Upper lobe of left lung (tissue), 6 donors: Measurements from ENCODE around the gene CSGALNACT2. TPM values are rescaled to one million over a fixed set of nuclear protein-coding genes. Genes with fewer than 3 reads are reported as not detected.

Experiments used
- ATAC-seq, 2 donors: fragments of 200-7000 bp; cut with Tn5 transposase; one replicate each; pipeline ENCODE4 v1.9.1; 2022; ENCODE audit warnings: mild to moderate bottlenecking in 2 of 2, moderate library complexity in 2 of 2; ENCODE audit not compliant: low FRiP score in 2 of 2
- DNase-seq, 2 donors: peaks; one replicate each; pipeline ENCODE4 v3.0.0-alpha.2; 2019 to 2020
- H3K27ac ChIP-seq, 4 donors: fragments of 200-600 bp; sonication (generic); one replicate each; pipeline ENCODE4 v1.5.1; 2016 to 2019
- H3K27me3 ChIP-seq, 4 donors: fragments of 200-600 bp; sonication (generic); one replicate each; pipeline ENCODE4 v1.5.1; 2017 to 2019
- H3K36me3 ChIP-seq, 4 donors: fragments of 200-600 bp; sonication (generic); one replicate each; pipeline ENCODE4 v1.5.1; 2016 to 2019
- H3K4me1 ChIP-seq, 4 donors: fragments of 200-600 bp; sonication (generic); one replicate each; pipeline ENCODE4 v1.5.1; 2018 to 2019
- H3K4me3 ChIP-seq, 4 donors: fragments of 200-600 bp; sonication (generic); one replicate each; pipeline ENCODE4 v1.5.1; 2017 to 2019; ENCODE audit warnings: mild to moderate bottlenecking in 2 of 4, moderate library complexity in 1 of 4
- H3K9me3 ChIP-seq, 4 donors: fragments of 200-600 bp; sonication (generic); one replicate each; pipeline ENCODE4 v1.5.1; 2018 to 2019
- EP300 ChIP-seq, 4 donors: sonication (generic); formaldehyde crosslinking; IDR thresholded peaks; one replicate each; pipeline ENCODE4 v1.5.1; 2017; ENCODE audit warnings: antibody characterized with exemption in 4 of 4, control low read depth in 2 of 4
- POLR2A ChIP-seq, 4 donors: fragments of 450-650 bp; IDR thresholded peaks; one replicate each; pipeline ENCODE4 v1.5.1; 2016 to 2017; ENCODE audit warnings: antibody characterized with exemption in 4 of 4, mild to moderate bottlenecking in 2 of 4
- POLR2AphosphoS5 ChIP-seq, 2 donors: sonication (generic); formaldehyde crosslinking; IDR thresholded peaks; one replicate each; pipeline ENCODE4 v1.5.1; 2017; ENCODE audit warnings: antibody characterized with exemption in 2 of 2
- WGBS, 2 donors: methylation state at CpG; one replicate each; pipeline ENCODE4 v1.1.5; 2017 to 2018; 5-methylcytosine and 5-hydroxymethylcytosine counted together
- total RNA-seq, 6 donors: library from RNA; depleted of rRNA in 4 of 6; stranded (reverse); fragments of >200 nt in 4 of 6; gene quantifications; one replicate each; pipeline versions ENCODE4 v1.1.0 to v1.2.1, GENCODE V29; 2016 to 2021
- TF ChIP-seq, protein P1 (sequence below), 6 experiments: fragments of 450-650 bp in 4 of 6; fragments of 200-600 bp in 2 of 6; sonication (generic) in 2 of 6; IDR thresholded peaks; one replicate each; pipeline ENCODE4 v1.5.1; 2016 to 2019; ENCODE audit warnings: antibody characterized with exemption in 6 of 6
- donor health status: DM: no; HTN: no; CAD: no; lungs with moderate emphysema.
- donor health status: DM: no; HTN: yes; CAD: no; lungs with severe emphysema.

CSGALNACT2 gene
- total RNA-seq, 6 donors from 2014 or later = 30.5 to 47.1 (median 35.1) TPM

DNA sequence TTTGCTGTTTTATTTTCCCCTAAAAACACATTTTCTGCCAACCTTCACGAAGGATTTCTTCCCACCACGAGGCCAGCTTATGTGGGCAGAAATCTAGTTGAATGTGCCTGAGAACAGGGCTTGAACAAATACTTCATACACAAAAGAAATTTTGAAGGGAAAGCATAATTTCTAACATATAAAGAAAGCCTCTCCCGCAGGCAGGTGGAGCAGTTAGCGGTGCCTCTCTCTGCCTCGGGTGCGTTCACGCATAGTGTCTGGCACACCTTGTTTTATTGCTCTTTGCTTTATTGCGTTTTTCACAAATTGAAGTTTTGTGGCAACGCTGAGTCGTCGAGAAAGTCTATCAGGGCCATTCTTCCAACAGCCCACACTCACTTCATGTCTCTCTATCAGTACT lies 7.0 kb upstream of the CSGALNACT2 start:
- no peaks in the 10 kb centered on the region for H3K36me3 ChIP-seq
- no peak overlapping the region for H3K27ac ChIP-seq
- ATAC-seq (no peak), DNase-seq (no peak)
- WGBS, 2 donors = 77 to 79% methylated on average over 11 of the region's 11 CpGs
- no peak overlapping the region for H3K4me3 ChIP-seq
- H3K27me3 ChIP-seq = no peaks in the 10 kb centered on the region
- no peak for TF ChIP-seq EP300 (IDR thresholded peaks at IDR 0.05)
- TF ChIP-seq, protein P1, sequence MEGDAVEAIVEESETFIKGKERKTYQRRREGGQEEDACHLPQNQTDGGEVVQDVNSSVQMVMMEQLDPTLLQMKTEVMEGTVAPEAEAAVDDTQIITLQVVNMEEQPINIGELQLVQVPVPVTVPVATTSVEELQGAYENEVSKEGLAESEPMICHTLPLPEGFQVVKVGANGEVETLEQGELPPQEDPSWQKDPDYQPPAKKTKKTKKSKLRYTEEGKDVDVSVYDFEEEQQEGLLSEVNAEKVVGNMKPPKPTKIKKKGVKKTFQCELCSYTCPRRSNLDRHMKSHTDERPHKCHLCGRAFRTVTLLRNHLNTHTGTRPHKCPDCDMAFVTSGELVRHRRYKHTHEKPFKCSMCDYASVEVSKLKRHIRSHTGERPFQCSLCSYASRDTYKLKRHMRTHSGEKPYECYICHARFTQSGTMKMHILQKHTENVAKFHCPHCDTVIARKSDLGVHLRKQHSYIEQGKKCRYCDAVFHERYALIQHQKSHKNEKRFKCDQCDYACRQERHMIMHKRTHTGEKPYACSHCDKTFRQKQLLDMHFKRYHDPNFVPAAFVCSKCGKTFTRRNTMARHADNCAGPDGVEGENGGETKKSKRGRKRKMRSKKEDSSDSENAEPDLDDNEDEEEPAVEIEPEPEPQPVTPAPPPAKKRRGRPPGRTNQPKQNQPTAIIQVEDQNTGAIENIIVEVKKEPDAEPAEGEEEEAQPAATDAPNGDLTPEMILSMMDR (IDR thresholded peaks at IDR 0.05) = no peak
- no peak for TF ChIP-seq POLR2A (IDR thresholded peaks at IDR 0.05)
- no peak for TF ChIP-seq POLR2AphosphoS5 (IDR thresholded peaks at IDR 0.05)
- H3K9me3 ChIP-seq = no peaks in the 10 kb centered on the region
- peaks cover 0 to 8% (median 4%) of the 10 kb centered on the region in 4 donors for H3K4me1 ChIP-seq

DNA sequence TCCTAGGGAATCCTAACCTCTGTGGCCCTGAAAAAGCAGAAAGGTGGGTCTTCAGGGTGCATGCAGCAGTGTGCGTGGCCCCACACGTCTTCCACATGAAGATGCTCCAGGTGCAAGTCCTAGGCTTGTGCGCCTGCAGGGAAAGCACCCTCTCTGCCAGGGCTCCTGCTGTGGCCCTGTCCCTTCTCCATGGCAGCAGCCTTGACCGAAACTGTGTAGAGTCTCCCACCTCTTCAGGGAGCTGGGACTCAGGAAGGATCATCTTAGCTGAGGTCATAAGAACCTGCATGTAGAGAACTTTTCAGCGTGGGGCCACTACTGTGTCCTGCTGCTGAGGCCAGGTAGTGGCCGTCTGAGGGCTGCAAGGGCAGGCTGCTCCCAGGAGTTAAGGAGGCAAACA lies 6.3 kb upstream of the CSGALNACT2 start:
- H3K4me1 ChIP-seq = peaks cover 3 to 8% (median 5%) of the 10 kb centered on the region in 4 donors
- no peak for ATAC-seq
- no peaks in the 10 kb centered on the region for H3K27me3 ChIP-seq
- DNase-seq = no peak
- WGBS, 2 donors = 95 to 100% methylated on average over 1 to 6 of the region's 6 CpGs
- no peak for TF ChIP-seq POLR2A (IDR thresholded peaks at IDR 0.05)
- no peak for TF ChIP-seq EP300 (IDR thresholded peaks at IDR 0.05)
- TF ChIP-seq, protein P1 (IDR thresholded peaks at IDR 0.05) = no peak
- TF ChIP-seq POLR2AphosphoS5 (IDR thresholded peaks at IDR 0.05) = no peak
- no peak overlapping the region for H3K27ac ChIP-seq
- H3K9me3 ChIP-seq = no peaks in the 10 kb centered on the region
- H3K4me3 ChIP-seq = no peak overlapping the region
- no peaks in the 10 kb centered on the region for H3K36me3 ChIP-seq

DNA sequence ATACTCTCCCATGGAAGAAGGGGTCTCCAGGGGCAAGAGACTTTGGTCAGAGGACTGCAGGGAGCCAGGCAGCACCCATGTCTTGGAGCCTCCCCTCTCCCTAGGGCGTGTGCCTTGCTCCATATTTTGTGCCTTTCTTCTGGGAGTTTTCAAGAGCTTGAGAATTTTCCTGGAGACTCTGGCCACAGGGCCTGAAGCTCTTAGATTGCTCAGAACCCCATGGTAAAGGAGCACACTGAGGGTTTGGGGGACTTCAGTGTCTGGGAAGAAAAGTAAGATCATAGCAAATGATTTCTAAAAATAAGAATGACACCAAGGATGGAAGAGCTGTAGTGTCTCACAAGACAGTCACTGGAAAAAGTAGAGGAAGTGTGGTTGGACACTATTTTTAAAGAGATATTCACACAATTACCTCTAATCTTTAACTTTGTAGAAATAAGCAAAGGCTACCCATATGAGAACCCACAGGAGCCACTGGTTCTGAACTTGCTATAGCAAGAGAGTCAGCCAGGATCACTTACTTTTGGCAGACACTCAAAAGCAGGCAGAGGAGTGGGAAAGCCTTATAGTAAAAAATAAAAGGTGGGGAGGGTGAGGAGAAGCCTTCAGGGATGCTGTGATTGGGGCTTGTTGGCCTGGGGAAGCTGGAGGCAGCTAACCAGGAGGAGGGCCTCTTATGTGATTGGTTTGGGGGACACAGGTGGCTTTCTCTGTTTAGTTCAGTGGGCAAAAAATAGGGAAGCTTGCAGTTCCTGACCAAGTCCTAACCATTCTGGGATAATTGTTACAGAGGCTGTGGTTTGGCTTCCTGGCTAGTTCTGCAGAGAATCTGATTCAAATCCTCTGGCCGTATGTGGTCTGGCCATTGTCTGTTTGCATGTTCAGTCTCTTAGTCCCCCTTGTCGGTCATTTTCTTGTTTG lies 5.1 kb upstream of the CSGALNACT2 start:
- Histone ChIP-seq H3K4me3 (no peak overlapping the region), H3K27me3 (no peaks in the 10 kb centered on the region), H3K27ac (no peak overlapping the region), H3K4me1 (peaks cover 3 to 14% (median 7%) of the 10 kb centered on the region in 4 donors), H3K9me3 (no peaks in the 10 kb centered on the region), H3K36me3 (no peaks in the 10 kb centered on the region)
- ATAC-seq (no peak), DNase-seq (no peak)
- WGBS, 2 donors = 82 to 86% methylated on average over 3 of the region's 3 CpGs
- TF ChIP-seq POLR2AphosphoS5 (IDR thresholded peaks at IDR 0.05) = no peak
- TF ChIP-seq, protein P1 (IDR thresholded peaks at IDR 0.05) = no peak

DNA sequence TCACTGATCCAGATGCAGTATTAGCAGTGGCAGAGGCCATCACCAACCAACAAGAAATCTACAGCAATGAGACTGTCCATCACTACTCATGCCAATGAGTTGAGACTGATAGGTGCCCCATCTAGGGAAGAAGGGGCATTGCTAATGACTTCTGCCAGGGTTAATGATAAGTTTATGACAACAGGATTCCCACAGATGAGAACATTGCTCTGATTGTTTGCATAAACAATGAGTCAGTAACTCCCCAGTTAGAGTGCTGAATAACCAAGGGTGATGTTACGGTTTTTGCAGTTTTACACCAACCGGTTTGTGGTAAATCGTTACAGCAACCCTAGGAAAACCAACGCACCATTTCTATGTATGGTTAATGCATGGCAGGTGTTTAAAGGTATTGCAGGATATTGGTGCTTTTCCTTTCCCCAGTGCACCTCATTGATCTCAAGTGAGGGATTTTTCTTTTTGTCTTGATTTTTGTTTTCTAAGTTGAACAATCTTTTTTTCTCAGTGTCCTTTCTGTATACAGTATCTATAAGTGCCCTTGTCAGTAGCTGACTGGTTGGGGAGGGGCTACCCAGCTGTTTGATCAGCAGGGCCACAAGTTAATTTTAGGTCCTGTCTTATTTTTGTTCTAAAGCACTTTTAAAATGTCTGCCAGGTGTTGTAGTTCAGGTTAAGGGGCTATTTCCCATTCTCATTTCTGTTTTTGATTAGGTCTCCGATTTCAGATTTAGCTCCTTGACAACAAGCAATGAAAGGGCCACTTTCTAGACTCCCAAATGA lies 3.9 kb upstream of the CSGALNACT2 start:
- WGBS, 2 donors = 88 to 90% methylated on average over 5 of the region's 5 CpGs
- Histone ChIP-seq H3K4me3 (no peak overlapping the region), H3K27me3 (no peaks in the 10 kb centered on the region), H3K27ac (no peak overlapping the region), H3K36me3 (no peaks in the 10 kb centered on the region), H3K4me1 (peaks cover 0 to 15% (median 6%) of the 10 kb centered on the region in 4 donors), H3K9me3 (no peaks in the 10 kb centered on the region)
- ATAC-seq (no peak), DNase-seq (no peak)
- TF ChIP-seq EP300 (IDR thresholded peaks at IDR 0.05) = no peak
- TF ChIP-seq POLR2A (IDR thresholded peaks at IDR 0.05) = no peak
- TF ChIP-seq POLR2AphosphoS5 (IDR thresholded peaks at IDR 0.05) = no peak
- TF ChIP-seq, protein P1 (IDR thresholded peaks at IDR 0.05) = no peak
